Osteoblast (primary cell): Measurements from ENCODE around the gene RXRG. TPM values are rescaled to one million over a fixed set of nuclear protein-coding genes. Genes with fewer than 3 reads are reported as not detected.
"Not testable (repeated sequence)": the region's sequence is repeated elsewhere in the genome, so short reads cannot be mapped to it uniquely, and the experiment has no call there.

ENCODE experiments used
- DNase-seq: peaks from one replicate; pipeline ENCODE4 v3.0.0; 2011; ENCODE audit warnings: low spot score, mixed read lengths; ENCODE audit not compliant: insufficient read length; ENCODE audit errors: missing footprints
- H2AFZ ChIP-seq: 2 replicates; pipeline ENCODE4 v1.6.0; 2011; ENCODE audit warnings: mild to moderate bottlenecking, low read length
- H3K27ac ChIP-seq: 2 replicates; pipeline ENCODE4 v1.5.1; 2011; ENCODE audit warnings: mild to moderate bottlenecking, low read depth, low read length, moderate library complexity
- H3K27me3 ChIP-seq: 2 replicates; pipeline ENCODE4 v1.6.0; 2012; ENCODE audit warnings: mild to moderate bottlenecking, control low read depth, inconsistent platforms, low read length, moderate library complexity; ENCODE audit not compliant: insufficient read depth
- H3K36me3 ChIP-seq: 2 replicates; pipeline ENCODE4 v1.5.1; 2011; ENCODE audit warnings: mild to moderate bottlenecking, low read length, control low read depth, moderate library complexity; ENCODE audit not compliant: insufficient read depth
- H3K4me1 ChIP-seq: 2 replicates; pipeline ENCODE4 v1.5.1; 2011; ENCODE audit warnings: mild to moderate bottlenecking, low read length, control low read depth, moderate library complexity; ENCODE audit not compliant: insufficient read depth
- H3K4me2 ChIP-seq: 2 replicates; pipeline ENCODE4 v1.6.0; 2011; ENCODE audit warnings: mild to moderate bottlenecking, low read length; ENCODE audit not compliant: insufficient read depth
- H3K4me3 ChIP-seq: fragments of 200-600 bp; sonication (generic); 3 replicates; pipeline ENCODE4 v1.5.1; 2012; ENCODE audit warnings: mild to moderate bottlenecking, low read length, inconsistent platforms; ENCODE audit not compliant: insufficient read depth
- H3K79me2 ChIP-seq: 2 replicates; pipeline ENCODE4 v1.6.0; 2012; ENCODE audit warnings: mild to moderate bottlenecking, low read length, control low read depth, inconsistent platforms; ENCODE audit not compliant: insufficient read depth
- H3K9me3 ChIP-seq: 2 replicates; pipeline ENCODE4 v1.5.1; 2011; ENCODE audit warnings: low read depth, low read length, control low read depth
- H4K20me1 ChIP-seq: 2 replicates; pipeline ENCODE4 v1.6.0; 2012; ENCODE audit warnings: mild to moderate bottlenecking, low read length, control low read depth; ENCODE audit not compliant: insufficient read depth
- CTCF ChIP-seq: IDR thresholded peaks from 2 replicates; pipeline ENCODE4 v1.5.1; 2011; ENCODE audit warnings: mild to moderate bottlenecking, low read depth, low read length, moderate library complexity; ENCODE audit errors: extremely low read depth
- total RNA-seq: library from RNA; depleted of rRNA; stranded (reverse); fragments of >200 nt; gene quantifications from 2 replicates; pipeline ENCODE4 v1.2.3, GENCODE V29; 2012

RXRG gene
- total RNA-seq, 1 donor = not detected

- Histone ChIP-seq H3K36me3 (no peaks in the 10 kb centered on the region), H3K9me3 (no peaks in the 10 kb centered on the region), H3K4me1 (no peaks in the 10 kb centered on the region), H3K27me3 (no peaks in the 10 kb centered on the region), H3K4me3 (no peak overlapping the region), H3K27ac (no peak overlapping the region), H3K4me2 (no peak overlapping the region), H4K20me1 (no peaks in the 10 kb centered on the region), H3K79me2 (no peaks in the 10 kb centered on the region), H2AFZ (no peak overlapping the region)
- no peak for TF ChIP-seq CTCF
- no peak for DNase-seq
These were observed 23.9 kb upstream of the RXRG start for GRCh38 chr1:165468726-165469249.

DNA sequence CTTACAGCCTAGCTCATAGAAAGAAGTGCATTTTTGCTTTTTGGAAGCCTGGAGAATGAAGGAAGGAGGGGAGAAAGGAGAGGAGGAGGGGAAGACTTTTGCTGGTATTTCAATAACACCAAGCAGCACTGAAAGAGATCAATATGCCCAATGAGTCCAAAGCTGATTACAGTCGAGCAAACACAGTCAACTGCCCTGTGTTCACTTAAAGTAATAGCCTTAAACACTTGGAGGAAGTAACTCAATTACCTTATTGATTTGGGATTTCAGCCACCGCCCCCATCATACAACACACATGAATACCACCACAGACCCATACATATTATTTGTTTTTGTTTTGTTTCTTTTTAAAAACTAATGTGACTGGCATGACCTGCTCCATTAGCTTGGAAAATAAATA lies 23.3 kb upstream of the RXRG start:
- Histone ChIP-seq H4K20me1 (no peaks in the 10 kb centered on the region), H3K4me3 (no peak overlapping the region), H3K4me2 (no peak overlapping the region), H3K27ac (no peak overlapping the region), H3K9me3 (no peaks in the 10 kb centered on the region), H3K36me3 (no peaks in the 10 kb centered on the region), H3K27me3 (no peaks in the 10 kb centered on the region), H2AFZ (no peak overlapping the region), H3K4me1 (no peaks in the 10 kb centered on the region), H3K79me2 (no peaks in the 10 kb centered on the region)
- no peak for DNase-seq
- no peak for TF ChIP-seq CTCF

DNA sequence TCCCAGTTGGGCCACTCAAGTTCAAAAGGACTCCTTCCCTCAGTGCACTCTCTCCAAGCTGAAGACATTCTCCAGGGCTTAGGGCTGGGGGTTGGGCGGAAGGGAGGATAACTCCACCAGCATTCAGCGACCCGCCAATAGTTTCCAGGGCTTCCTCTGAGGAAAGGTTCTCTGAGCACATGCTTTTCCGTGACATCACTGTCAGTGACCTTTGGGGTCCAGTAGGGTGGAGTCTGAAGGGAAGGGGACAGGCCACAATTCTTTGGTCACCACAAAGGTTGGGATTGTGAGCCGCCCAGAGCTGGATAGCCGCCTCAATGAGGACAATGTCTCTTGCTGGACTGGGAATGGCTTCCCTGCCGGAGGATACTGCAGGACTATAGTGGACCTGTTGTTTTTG lies 22.8 kb upstream of the RXRG start:
- H2AFZ ChIP-seq = no peak overlapping the region
- H3K27me3 ChIP-seq = no peaks in the 10 kb centered on the region
- no peaks in the 10 kb centered on the region for H3K79me2 ChIP-seq
- H3K9me3 ChIP-seq = no peaks in the 10 kb centered on the region
- H3K36me3 ChIP-seq = no peaks in the 10 kb centered on the region
- no peak overlapping the region for H3K4me3 ChIP-seq
- H4K20me1 ChIP-seq = no peaks in the 10 kb centered on the region
- no peak overlapping the region for H3K27ac ChIP-seq
- no peaks in the 10 kb centered on the region for H3K4me1 ChIP-seq
- DNase-seq = no peak
- no peak overlapping the region for H3K4me2 ChIP-seq
- no peak for TF ChIP-seq CTCF

GRCh38 chr1:165463978-165464377 lies 19.1 kb upstream of the RXRG start:
- no peak for TF ChIP-seq CTCF
- Histone ChIP-seq H3K4me1 (no peaks in the 10 kb centered on the region), H3K79me2 (no peaks in the 10 kb centered on the region)

GRCh38 chr1:165459683-165460082 lies 14.8 kb upstream of the RXRG start:
- not testable (repeated sequence) for H3K27ac ChIP-seq, H3K4me2 ChIP-seq, H4K20me1 ChIP-seq, H2AFZ ChIP-seq, H3K4me3 ChIP-seq, H3K27me3 ChIP-seq, H3K36me3 ChIP-seq, H3K79me2 ChIP-seq, H3K9me3 ChIP-seq, DNase-seq, H3K4me1 ChIP-seq

More at GRCh38 chr1:165463978-165464377, 19.1 kb upstream of the RXRG start:
- Histone ChIP-seq H3K27ac (no peak overlapping the region), H3K9me3 (no peaks in the 10 kb centered on the region), H3K4me3 (no peak overlapping the region), H4K20me1 (no peaks in the 10 kb centered on the region), H3K4me2 (no peak overlapping the region), H3K36me3 (no peaks in the 10 kb centered on the region), H2AFZ (no peak overlapping the region), H3K27me3 (no peaks in the 10 kb centered on the region)
- DNase-seq = no peak
